C4-2B (cell line): ENCODE results near the gene LANCL2.

Source experiments
- CTCF ChIP-seq: fragments of 450-650 bp; conservative IDR thresholded peaks from 2 replicates; pipeline ENCODE4 v1.5.1; 2017; ENCODE audit warnings: mild to moderate bottlenecking
- ZFX ChIP-seq: fragments of 450-650 bp; IDR thresholded peaks from 2 replicates; pipeline ENCODE4 v1.6.1; 2017

- TF ChIP-seq CTCF (no peak), ZFX (no peak)
Measured at GRCh38 chr7:55386541-55386940, 21.4 kb downstream of the LANCL2 start.
